ENCODE results near the gene QRSL1.
"Not testable (repeated sequence)": the region's sequence is repeated elsewhere in the genome, so short reads cannot be mapped to it uniquely, and the experiment has no call there.

QRSL1 gene

DNA sequence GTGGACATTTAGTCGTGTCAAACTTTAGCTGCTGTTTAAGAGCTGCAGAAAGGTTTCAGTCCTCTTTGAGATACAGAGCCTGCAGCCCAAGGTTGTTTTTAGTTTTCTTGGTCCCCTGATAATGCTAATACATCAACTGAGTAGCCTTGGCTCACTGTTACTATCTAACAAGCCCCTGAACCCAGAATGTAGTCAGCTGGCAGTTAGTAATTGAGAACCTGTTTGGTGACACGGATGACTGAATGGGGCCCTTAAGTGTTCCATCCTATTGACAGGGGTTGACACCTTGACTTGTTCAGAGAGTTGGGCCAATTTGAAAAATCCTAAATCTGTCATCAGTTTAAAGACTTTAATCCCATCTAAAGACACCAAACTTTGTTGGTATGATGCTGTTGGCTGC is 2.9 kb upstream of the QRSL1 start:
- no peak for DNase-seq

DNA sequence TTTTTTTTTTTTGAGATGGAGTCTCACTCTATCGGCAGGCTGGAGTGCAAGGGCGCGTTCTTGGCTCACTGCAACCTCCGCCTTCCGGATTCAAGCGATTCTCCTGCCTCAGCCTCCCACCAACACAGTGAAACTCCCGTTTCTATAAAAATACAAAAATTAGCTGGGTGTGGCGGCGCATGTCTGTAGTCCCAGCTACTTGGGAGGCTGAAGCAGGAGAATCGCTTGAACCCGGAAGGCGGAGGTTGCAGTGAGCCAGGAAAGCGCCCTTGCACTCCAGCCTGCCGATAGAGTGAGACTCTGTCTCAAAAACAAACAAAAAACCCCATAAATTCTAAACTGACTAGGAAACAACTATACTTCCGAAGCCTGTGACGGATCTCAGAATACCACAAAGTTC is 1.6 kb upstream of the QRSL1 start:
- DNase-seq = not testable (repeated sequence)

DNA sequence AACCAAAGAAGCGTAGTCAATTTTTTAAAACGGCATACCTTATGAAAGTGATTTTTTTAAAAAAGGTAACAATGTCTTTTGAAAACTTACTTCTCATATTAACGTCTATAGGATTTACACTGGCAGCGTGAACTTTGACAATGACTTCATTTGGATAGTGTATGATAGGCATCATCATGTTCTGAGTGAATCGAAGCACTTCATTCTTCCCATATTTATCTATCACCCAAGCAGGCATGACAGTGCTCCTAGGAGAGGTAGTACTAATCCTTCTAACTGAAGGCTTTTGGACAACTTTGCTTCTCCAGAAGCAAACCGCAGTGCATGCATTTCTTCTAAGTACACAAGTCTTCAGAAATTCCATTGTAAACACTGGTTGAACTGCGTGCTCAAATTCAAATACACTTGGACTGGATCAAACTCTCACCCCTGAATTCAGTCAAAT is 698 bp upstream of the QRSL1 start:
- no peak for DNase-seq

DNA sequence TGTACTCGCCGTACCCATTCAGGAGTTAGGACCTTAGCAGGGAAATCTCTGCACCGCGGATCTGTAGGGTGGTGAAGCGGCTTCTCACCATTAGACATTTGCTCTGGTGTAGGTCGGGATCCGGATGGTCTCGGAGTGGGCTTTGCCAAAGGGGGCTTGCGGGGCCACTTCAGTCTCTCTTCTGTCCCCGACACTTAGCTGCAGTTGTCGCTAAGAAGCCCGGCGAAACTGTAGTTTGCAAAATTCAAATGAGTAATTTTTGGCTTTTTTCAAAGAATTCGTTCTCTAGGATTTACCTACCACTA is 433 bp downstream of the QRSL1 start:
- no peak for DNase-seq

DNA sequence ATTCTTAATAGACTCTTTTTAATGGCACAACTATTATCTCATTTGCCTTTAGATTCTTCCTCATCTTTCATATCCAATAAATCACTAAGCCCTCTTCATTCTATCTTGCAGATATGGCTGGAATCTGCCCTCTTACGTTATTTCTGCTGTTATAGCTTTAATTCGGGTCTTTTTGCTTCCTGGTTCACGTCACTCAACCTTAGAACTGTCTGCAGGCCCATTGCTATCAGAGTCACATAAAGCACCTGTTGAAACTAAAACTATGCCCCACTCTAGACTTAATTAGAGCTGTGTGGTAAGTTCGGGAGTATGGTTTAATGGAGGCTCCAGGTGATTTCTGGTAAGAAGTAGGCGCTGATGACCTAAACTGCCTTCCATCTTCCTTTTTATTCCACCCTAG is 988 bp downstream of the QRSL1 start:
- DNase-seq = no peak

DNA sequence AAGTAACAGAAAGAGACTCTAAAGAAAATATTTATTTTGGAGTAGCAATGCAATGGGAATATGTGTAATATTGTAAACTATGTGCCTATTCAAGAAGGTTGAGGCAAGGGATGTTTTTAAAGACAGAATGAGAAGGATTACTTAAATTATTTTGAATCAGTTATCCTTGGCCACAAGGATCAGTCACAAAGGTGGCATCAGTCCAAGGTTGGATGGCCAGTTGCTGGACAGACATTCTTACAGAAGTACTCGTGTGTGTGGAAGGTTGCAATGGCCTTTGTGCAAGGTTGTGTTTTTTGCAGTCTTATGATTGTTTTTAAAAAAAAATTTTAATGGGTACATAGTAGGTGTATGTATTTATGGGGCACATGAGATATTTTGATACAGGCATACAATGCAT is 2.0 kb downstream of the QRSL1 start:
- DNase-seq = no peak

DNA sequence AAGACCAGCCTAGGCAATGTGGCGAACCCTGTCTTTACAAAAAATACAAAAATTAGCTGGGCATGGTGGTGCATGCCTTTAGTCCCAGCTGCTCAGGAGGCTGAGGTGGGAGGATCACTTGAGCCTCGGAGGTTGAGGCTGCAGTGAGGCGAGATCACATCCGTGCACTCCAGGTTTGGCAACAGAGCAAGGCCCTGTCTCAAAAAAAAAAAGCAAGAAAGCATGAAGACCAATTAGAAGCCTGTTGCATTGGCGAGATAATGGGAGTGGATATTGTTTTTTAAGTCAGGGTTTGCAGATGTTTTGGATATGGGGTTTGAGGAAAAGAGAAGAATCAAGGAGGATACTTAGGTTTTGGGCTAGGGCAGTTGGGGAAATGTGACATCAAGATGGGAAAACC is 5.2 kb downstream of the QRSL1 start:
- DNase-seq = no peak

DNA sequence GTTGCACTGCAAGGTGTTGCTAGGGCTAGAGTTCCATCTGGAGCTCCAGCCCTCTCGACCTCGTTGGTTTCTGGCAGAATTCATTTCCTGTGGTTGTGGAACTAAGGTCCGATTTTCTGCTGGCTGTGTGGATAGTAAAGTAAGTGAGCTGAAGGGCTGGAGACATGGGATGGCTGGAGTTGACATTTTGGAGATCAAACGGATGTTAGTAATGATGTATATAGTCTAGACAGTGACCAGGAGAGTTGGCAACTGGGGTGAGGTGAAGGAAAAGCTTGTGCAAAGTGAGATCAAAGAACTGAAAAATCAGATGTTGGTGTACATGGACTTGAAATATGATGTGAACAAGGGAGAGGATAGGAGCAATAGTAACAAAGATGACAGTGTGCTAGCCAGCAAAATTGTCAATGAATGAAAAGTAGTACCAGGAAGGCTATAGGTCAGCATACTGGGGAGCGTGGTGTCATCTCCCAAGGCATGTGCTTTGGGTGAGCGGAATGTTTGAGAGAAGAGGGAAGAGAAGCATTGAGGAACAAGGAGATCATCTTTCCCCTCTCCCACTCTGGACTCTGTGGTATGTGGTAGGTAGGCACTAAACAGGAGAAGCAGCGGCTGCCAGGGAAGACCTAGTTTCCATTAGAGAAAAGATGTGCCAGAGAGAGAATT is 7.8 kb downstream of the QRSL1 start:
- no peak for DNase-seq

DNA sequence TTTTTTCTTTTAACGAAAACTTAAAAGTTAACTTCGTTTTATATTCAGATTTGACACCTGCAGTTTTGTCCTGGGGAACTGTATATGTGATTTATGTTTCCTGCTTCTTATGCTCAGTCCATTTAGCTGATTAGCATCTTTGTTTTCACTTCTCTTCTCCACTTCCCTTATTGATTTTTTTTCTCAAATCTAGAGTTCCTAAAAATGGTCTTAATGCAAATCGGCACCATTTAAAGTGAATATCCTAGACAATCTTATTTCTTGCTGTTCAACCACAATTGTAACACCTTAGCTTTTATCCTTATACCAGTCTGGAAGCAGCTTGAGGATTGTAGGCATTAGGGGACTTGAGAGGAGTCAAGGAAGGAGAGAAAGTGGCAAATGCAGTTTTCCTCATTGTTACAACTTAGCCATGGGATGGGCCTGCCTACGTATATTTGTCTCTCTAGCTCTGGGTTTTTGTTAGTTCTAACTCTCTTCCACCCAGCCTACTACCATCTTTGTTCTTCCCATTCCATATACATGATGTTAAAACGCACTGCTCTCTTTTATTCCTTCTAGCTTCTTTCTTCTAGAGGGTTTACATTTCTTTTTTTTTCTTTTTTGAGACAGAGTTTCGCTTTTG is 8.5 kb downstream of the QRSL1 start:
- DNase-seq = no peak

DNA sequence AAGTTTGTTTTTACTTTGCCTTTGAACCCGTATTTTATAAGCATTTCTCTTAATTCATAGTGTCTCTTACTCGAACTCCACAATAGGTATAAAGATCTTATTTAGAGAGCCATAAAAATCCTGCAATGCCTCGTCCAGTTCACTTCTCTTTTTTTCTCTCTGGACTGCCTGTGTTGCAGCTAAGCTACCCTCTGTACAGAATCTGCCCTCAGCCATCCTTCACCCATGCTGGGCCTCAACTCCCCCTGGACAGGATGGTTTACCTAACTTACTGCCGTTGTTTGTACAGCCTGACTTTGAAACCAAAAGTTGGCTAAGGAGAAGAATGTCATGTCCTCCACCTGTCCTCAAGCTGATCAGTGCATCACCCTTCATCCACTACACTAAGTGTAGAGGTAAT is 10.4 kb downstream of the QRSL1 start:
- DNase-seq = no peak

DNA sequence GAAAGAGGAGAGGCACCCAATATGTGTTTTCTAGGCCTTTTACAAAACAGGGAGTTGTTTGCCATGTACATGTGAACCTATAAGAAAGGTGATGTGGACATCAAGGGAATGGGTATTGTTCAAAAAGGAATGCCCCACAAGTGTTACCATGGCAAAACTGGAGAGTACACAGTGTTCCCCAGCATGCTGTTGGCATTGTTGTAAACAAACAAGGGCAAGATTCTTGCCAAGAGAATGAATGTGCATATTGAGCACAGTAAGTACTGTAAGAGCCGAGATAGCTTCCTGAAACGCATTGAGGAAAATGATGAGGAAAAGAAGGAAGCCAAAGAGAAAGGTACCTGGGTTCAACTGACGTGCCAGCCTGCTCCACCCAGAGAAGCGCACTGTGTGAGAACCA is 13.1 kb downstream of the QRSL1 start:
- no peak for DNase-seq

DNA sequence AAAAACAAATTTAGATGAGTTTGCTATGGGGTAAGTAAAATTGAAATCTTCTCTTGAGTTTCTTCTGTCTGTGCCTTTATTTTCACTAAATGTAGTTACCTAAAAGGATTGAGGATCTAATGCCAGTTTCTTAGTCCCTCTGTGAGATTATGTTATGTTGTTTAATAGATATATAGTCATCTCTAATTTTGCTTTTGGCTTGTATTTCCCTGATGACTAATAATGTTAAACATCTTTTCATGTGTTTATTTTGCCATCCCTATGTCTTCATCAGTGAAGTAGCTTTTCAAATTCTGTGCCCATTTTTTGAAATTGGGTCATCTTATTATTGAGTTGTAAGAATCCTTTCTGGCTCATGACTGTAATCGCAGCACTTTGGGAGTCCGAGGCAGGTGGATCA is 13.7 kb downstream of the QRSL1 start:
- no peak for DNase-seq

DNA sequence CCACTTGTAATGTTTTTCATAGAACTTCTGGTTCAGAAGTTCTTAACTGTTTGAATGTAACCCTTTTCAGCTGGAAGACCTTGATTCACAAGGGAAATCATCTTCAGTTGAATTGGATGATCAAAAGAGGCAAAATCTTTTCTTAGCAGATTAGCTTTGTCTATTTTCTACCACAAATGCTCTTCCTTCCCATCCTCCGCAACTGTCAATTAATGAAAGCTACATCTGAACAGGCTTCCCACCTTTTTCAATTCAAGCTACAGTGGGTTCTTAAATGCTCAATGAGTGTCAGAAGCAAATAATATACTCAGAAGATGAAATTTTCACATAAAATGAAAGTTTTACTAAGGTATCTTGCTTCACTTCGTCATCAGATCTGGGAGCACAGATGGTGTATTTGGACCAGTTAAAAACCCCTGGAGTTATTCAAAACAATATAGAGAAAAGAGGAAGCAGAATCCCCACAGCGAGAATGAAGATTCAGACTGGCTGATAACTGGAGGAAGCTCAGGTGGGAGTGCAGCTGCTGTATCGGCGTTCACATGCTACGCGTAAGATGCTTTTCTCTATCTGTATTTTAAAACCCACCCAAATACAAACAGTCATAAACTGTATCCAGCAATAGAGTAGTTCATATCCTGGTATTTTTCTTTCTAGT is 19.4 kb downstream of the QRSL1 start:
- DNase-seq = no peak

DNA sequence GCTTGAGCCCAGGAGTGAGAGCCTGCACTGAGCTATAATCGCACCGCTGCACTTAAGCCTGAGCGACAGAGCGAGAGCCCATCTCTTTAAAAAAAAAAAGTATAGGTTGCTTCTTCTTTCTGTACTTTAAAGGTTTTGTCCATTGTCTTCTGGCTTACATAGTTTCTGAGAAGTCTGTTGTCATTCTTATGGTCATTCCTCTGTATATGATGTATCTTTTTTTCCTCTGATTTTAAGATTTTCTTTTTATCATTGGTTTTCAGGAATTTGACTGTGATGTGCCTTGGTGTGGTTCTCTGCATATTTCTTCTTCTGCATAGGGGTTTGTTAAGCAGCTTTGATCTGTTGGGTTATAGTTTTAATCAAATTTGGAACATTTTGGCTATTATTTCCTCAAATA is 29.1 kb downstream of the QRSL1 start:
- DNase-seq = no peak

DNA sequence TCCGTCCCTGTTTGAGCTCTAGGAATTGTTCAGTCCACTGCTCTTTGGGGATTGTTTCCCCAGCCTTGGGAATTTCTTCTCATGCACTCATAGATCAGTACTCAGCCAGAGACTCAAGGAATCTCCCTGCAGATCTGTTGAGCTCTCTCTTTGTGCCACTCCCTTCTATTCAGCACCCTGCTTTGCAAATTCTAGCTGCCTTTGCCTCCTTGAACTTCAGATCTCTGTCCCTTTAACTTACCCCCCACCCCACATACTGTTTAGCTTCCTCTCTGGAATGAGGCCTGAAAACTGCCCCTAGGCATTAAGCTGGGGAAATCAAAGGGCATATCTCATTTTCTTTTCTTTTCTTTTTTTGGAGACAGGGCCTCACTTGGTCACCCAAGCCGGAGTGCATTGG is 30.5 kb downstream of the QRSL1 start:
- no peak for DNase-seq

DNA sequence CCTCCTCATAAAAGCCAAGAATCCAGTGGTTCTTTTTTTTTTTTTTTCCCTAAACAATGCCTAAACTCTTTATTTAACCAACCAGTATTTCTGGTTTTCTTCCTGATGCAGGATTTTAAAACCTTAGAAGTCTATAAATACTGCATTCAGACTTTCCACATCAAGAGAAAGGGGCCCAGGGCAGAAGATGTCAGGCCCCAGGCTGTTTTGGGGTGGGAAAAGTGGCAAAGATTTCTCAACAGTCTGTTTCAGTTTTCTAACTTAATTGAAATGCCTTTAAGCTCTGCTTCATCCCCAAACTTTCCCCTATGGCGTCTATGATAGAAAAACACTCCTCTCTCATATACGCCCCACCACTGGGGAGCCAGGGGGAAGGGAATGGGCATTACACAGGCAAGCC is 33.1 kb downstream of the QRSL1 start:
- no peak for DNase-seq

DNA sequence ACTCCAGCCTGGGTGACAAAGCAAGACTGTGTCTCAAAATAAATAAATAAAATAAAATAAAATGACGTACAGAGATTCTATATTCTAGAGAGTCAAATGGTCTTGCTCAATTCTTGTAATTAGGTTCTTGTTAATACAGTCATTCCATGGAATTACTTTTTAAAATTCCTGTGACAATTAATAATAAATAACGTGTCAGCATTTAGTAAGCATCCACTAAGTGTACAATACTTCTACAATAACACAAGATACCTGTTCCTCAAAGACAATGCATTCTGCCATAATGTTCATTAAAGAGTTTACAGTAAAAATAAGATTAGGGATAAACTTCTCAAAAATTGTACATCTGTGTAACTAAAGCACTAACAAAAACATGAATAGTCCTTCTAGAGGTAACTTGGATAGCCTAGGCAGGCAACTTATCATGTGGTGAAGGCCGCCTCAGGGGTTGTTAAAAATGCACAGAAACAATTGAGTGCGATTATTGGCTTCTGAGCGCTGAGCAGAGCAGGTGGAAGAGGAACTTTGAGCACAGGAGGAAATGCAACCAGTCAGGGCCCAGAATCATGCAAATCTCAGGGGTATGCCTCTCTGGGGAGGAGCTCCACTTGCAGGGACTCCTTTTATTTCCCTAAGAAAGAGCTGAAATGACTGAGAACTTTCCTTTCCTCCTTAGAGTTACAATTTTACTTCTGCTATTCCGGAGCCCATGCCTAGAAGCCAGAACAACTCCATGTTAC is 37.1 kb downstream of the QRSL1 start:
- DNase-seq = no peak

DNA sequence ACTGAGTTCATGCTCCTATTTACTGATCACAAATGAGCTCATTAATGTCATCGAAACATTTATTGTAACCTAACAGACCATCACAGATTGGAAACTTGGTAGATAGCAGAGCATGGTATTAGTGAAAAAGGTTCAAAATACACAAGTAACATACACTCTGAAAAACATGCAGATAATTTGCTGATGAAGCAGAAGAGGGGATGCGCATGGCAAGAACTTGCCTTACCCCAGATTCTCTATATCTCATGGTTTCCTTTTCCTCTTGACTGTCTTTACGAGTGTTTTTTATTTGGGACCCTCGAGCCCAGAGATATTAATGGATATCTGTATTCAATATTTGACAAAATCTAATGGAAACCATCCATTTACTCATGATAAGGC is 37.6 kb downstream of the QRSL1 start:
- no peak for DNase-seq

DNA sequence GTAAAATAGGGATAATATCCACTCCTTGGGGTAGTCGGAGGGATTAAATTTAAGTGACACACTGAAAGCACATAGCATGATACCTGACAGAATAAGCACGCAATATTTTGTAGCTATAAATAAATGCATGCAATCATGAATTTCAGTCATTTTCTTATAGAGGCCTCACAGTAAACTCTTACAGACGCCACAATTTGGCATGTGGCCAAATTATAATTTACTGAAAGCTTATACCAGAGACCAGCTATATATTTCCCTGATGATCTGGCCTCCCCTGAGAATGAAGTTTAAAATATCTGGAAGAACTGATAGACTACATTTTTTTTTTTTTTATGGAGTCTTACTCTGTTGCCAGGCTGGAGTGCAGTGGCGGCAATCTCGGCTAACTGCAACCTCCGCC is 40.9 kb downstream of the QRSL1 start:
- DNase-seq = no peak

DNA sequence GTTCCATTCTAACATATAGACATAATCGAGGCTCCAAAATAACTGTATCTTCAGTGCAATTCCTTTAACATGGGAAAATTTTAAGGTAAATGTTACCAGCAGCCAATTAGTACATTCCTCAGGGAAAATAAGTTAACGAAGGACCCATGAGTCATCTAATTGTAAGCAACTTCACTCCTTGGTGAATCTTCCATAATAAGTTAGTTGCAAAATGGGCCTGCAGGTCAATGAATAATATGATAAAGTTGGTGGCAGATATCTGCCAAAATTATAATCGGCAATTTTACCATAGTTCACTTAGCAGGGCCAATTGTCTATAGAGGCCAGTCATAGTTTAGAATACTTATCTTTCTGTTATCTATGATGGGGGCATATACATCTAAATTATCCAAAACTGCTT is 42.3 kb downstream of the QRSL1 start:
- DNase-seq = no peak

DNA sequence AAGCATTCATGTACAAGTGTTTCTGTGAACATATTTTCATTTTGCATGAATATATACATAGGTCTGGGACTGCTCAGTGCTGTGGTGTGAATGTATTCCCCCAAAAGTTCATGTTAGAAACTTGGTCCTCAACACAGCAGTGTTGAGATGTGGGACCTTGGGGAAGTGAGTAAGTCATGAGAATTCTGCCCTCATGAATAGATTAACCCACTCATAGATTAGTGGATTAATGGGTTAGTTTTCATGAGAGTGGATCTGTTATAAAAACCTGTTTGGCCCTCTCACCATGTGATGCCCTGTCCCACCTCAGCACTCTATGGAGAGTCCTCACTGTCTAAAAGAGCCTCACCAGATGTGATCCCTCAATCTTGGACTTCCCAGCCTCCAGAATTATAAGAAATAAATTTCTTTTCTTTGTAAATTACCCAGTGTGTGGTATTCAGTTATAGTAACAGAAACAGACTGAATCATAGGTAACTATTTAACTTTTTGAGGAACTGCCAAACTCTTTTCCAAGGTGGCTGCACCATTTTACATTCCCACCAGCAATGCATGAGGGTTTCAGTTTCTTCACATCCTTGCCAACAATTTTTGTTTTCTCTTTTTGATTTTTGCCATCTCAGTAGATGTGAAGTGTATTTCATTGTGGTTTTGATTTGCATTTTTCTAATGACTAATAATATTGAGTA is 45.3 kb downstream of the QRSL1 start:
- DNase-seq = no peak

DNA sequence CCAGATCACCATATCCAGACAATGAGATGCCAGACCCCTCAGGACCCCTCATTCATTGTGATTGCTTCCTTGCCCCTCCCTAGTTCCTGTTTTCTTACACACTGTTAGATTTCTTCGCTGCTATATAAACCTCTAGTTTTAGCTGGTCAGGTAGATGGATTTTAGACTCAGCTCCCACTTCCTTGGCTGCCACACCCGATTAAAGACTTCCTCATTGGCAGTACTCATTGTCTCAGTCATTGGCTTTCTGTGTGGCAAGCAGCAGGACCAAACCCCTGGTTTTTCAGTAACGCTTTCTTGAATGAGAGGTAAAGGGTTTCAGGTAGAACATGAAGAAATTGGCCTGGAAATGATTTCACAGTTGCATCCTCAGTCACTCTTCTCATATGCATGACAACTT is 47.9 kb downstream of the QRSL1 start:
- DNase-seq = no peak

DNA sequence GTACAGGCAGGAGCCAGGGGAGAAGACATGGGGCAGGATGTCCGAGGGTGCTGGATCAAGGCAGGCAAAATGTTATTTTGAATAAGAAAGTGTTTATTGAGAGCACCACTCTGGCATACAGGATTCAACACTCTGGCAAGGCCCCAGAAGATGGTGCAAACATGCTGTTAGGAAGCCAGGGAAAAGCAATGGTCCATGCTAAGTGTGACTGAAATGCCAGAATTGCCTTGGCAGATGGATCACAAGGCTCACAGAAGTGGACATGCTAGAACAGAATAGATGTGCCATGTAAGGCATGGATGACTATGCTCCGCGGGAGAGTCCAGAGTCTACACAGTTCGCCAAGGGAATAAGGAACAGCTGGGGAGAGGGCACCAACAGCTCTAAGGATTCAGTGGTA is 54.6 kb downstream of the QRSL1 start:
- no peak for DNase-seq

DNA sequence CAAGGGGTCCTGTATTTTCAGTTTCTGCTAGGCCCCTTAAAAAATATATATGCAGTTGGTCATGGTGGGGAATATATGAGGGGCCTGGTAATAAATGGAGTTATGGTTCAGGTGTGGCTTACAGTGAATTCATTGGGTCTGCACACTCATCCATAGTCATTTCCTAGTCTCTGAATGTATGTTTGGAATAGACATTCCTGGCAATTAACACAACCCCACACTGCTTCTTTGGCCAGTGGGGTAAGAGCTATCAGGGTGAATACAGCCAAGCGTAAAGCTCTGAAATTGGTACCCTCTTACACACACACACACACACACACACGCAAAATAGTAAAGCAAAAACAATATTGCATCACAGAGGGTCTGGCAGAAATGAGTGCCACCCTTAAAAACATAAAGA is 56.5 kb downstream of the QRSL1 start:
- no peak for DNase-seq
